ENCODE measurements around the gene TIRAP. TPM values are rescaled to one million over a fixed set of nuclear protein-coding genes. Genes with fewer than 3 reads are reported as not detected.

Gene TIRAP
- total and polyA plus RNA-seq, 9 of the 15 experiments (the other 6 are each of a cell fraction or from before 2014, with no cell fraction given) = 0.60 to 8.7 (median 3.7) TPM

GRCh38 chr11:126303623-126304456 lies 20.9 kb downstream of the TIRAP start, which contains the start of gene DCPS (continued):
- TF ChIP-seq E2F6 (IDR thresholded peaks at IDR 0.05; ENCODE audit: borderline replicate concordance in 1 of 2, extremely low read depth in 1 of 2, insufficient read depth in 1 of 2, insufficient read length in 1 of 2, low read depth in 1 of 2, low read length in 1 of 2, poor library complexity in 1 of 2, severe bottlenecking in 1 of 2) (peak; percentile 81), PHF21A (IDR thresholded peaks at IDR 0.05; ENCODE audit: borderline replicate concordance, low read depth) (peak; percentile 44; the same call in 1 of the 2 replicates), ETV5 (CRISPR knock-in tag; IDR thresholded peaks at IDR 0.05; ENCODE audit: low read depth) (peak; percentile 32; the same call in 1 of the 2 replicates), L3MBTL2 (IDR thresholded peaks at IDR 0.05) (peak; percentile 93), TAF7 (tag; IDR thresholded peaks at IDR 0.05) (peak; percentile 62), KAT7 (CRISPR knock-in tag; IDR thresholded peaks at IDR 0.05; ENCODE audit: borderline replicate concordance) (peak; percentile 95), GABPB2 (CRISPR knock-in tag; conservative IDR thresholded peaks at IDR 0.05) (peak; percentile 12; the same call in 1 of the 2 replicates), NFIC (IDR thresholded peaks at IDR 0.05) (peak; percentile 76), TAF9B (IDR thresholded peaks at IDR 0.05; ENCODE audit: partially characterized antibody) (peak; percentile 78), ZNF12 (CRISPR knock-in tag; IDR thresholded peaks at IDR 0.05) (peak; percentile 71), SRF (CRISPR knock-in tag; IDR thresholded peaks at IDR 0.05) (peak in 1 of 2 experiments; percentile 39; a peak in 1 of 4 replicates), EP400 (IDR thresholded peaks at IDR 0.05) (peak; percentile 87), NELFE (IDR thresholded peaks at IDR 0.05; ENCODE audit: insufficient read depth, insufficient read length) (no peak), RERE (CRISPR knock-in tag; IDR thresholded peaks at IDR 0.05; ENCODE audit: borderline replicate concordance) (0 out of 2 replicates have a peak, but pooled peaks have one; percentile 43), ETS1 (conservative IDR thresholded peaks at IDR 0.05; ENCODE audit: control insufficient read depth, low read depth, low read length) (peak; percentile 67; the same call in 1 of the 2 replicates), HOXB6 (CRISPR knock-in tag; IDR thresholded peaks at IDR 0.05; ENCODE audit: borderline replicate concordance) (0 out of 2 replicates have a peak, but pooled peaks have one; percentile 49), ZNF134 (CRISPR knock-in tag; conservative IDR thresholded peaks at IDR 0.05) (no peak), KDM1A (IDR thresholded peaks at IDR 0.05) (peak; percentile 17 to 28; a peak in 2 of 4 replicates), BCOR (IDR thresholded peaks at IDR 0.05) (peak; percentile 45; the same call in 1 of the 2 replicates), SPI1 (IDR thresholded peaks at IDR 0.05; ENCODE audit: borderline replicate concordance, low read depth, low read length) (peak; percentile 68; the same call in 1 of the 2 replicates)

All from K562 (cell line).